CD4-positive, alpha-beta T cell (primary cell): ENCODE data around the gene AIF1. TPM values are rescaled to one million over a fixed set of nuclear protein-coding genes. Genes with fewer than 3 reads are reported as not detected.

Experiments
- ATAC-seq: fragments of 200-7000 bp; cut with Tn5 transposase; one replicate; pipeline ENCODE4 v1.10.0; 2022; ENCODE audit warnings: mild to moderate bottlenecking; ENCODE audit not compliant: poor library complexity
- CTCF ChIA-PET: fragments of 350-600 bp; sonication (Branson Sonifier 250); formaldehyde crosslinking; loops from one replicate; lab custom pipeline; 2021; ENCODE audit warnings: antibody characterized with exemption, inconsistent platforms; lab: Charles Lee
- POLR2A ChIA-PET: fragments of 350-600 bp; sonication (Branson Sonifier 250); formaldehyde crosslinking; loops from one replicate; lab custom pipeline; 2021; ENCODE audit warnings: antibody characterized with exemption, inconsistent platforms; lab: Charles Lee
- DNase-seq, 14 experiments: peaks; one replicate each; pipeline ENCODE4 v3.0.0-alpha.2; 2013 to 2020; ENCODE audit warnings: mixed read lengths in 2 of 14
- H3K27ac ChIP-seq, 2 donors: one replicate each; pipeline versions ENCODE4 v1.5.1 to v1.7.0; 2013; ENCODE audit warnings: low read length in 2 of 2, low read depth in 1 of 2, mild to moderate bottlenecking in 1 of 2
- H3K27me3 ChIP-seq, 2 experiments: 1 replicate in 1 of 2; 2 replicates in 1 of 2; pipeline versions ENCODE4 v1.6.1 to v1.7.0; 2013; ENCODE audit warnings: low read length in 2 of 2, control low read depth in 1 of 2, mild to moderate bottlenecking in 1 of 2, moderate library complexity in 1 of 2; ENCODE audit not compliant: insufficient read depth in 2 of 2, control insufficient read depth in 1 of 2
- H3K36me3 ChIP-seq: one replicate; pipeline ENCODE4 v1.6.1; 2013; ENCODE audit warnings: low read length, control low read depth; ENCODE audit not compliant: insufficient read depth
- H3K4me1 ChIP-seq: one replicate; pipeline ENCODE4 v1.6.1; 2013; ENCODE audit warnings: low read length, control low read depth; ENCODE audit not compliant: insufficient read depth
- H3K4me3 ChIP-seq: one replicate; pipeline ENCODE4 v1.5.1; 2013; ENCODE audit warnings: mild to moderate bottlenecking, low read length, moderate library complexity
- H3K9me3 ChIP-seq, 2 experiments: 1 replicate in 1 of 2; 2 replicates in 1 of 2; pipeline versions ENCODE4 v1.6.1 to v1.7.0; 2013; ENCODE audit warnings: low read length in 2 of 2, mild to moderate bottlenecking in 2 of 2, control low read depth in 1 of 2, moderate library complexity in 1 of 2; ENCODE audit not compliant: control insufficient read depth in 1 of 2, insufficient read depth in 1 of 2
- H3K27ac Mint-ChIP-seq: one replicate; pipeline ENCODE4 v1.8.0; 2020; ENCODE audit warnings: mixed read lengths
- H3K27me3 Mint-ChIP-seq: one replicate; pipeline ENCODE4 v1.8.0; 2021; ENCODE audit warnings: mixed read lengths
- H3K36me3 Mint-ChIP-seq: one replicate; pipeline ENCODE4 v1.8.0; 2021; ENCODE audit warnings: low read depth, mixed read lengths
- H3K4me1 Mint-ChIP-seq: one replicate; pipeline ENCODE4 v1.8.0; 2021; ENCODE audit warnings: low read depth, mixed read lengths
- H3K4me3 Mint-ChIP-seq: one replicate; pipeline ENCODE4 v1.8.0; 2020; ENCODE audit warnings: mild to moderate bottlenecking, mixed read lengths
- H3K9me3 Mint-ChIP-seq: one replicate; pipeline ENCODE4 v1.8.0; 2020; ENCODE audit warnings: mixed read lengths
- CTCF ChIP-seq: fragments of 200-600 bp; IDR thresholded peaks from one replicate; pipeline ENCODE4 v1.8.0; 2022; ENCODE audit warnings: antibody characterized with exemption, mild to moderate bottlenecking
- intact Hi-C, 2 experiments: fragments of 100-400 bp; cut with DNase I in 1 of 2; cut with micrococcal nuclease in 1 of 2; formaldehyde crosslinking; loops; one replicate each; pipeline versions ENCODE4 v1.15.1 to v1.9.0; 2023 to 2025; cut with DNase I, micrococcal nuclease
- total RNA-seq, 174 experiments: library from RNA in 2 of 174; stranded (reverse) in 2 of 174; gene quantifications; one replicate each; pipeline ENCODE4 v1.2.3 and lab custom pipeline; 2021 to 2026

The AIF1 gene
- total RNA-seq, 2 experiments from 2014 or later, result 31.8 to 35.5 TPM

- H3K4me1 Mint-ChIP-seq, result no peaks in the 10 kb centered on the region
- no peak for TF ChIP-seq CTCF
- peaks cover 96% of the 10 kb centered on the region for H3K36me3 Mint-ChIP-seq
- Histone ChIP-seq H3K27ac (no peak overlapping the region), H3K4me3 (no peak overlapping the region), H3K4me1 (peaks cover 2% of the 10 kb centered on the region), H3K36me3 (peaks cover 98% of the 10 kb centered on the region), H3K9me3 (no peaks in the 10 kb centered on the region), H3K27me3 (no peaks in the 10 kb centered on the region)
- DNase-seq (no peak), ATAC-seq (no peak)
- H3K4me3 Mint-ChIP-seq, result no peak overlapping the region
- intact Hi-C loops, result no loop called here
- no peaks in the 10 kb centered on the region for H3K9me3 Mint-ChIP-seq
- no peak overlapping the region for H3K27ac Mint-ChIP-seq
- ChIA-PET POLR2A (no interaction called here), CTCF (no interaction called here)
- no peaks in the 10 kb centered on the region for H3K27me3 Mint-ChIP-seq
These were observed 18.4 kb downstream of the AIF1 start for GRCh38 chr6:31633447-31633846.

DNA sequence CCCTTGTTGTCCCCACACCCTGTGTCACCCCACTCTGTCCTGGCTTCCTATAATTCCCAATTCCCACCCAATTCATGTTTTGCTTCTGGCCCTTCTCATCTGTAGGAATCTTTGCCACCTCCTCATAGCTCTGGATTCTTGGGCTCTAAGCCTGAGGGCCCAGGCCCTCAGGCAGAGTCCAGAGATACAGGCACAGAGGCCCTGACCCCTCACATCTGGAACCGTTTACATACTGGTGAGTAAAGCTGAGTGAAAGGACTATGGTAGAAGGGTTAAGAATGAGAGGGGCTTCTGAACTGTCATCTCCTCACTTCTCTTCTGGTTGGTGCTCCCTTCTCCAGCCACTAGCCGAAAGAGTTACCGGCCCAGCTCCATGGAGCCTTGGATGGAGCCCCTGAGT is 19.1 kb downstream of the AIF1 start:
- no peak overlapping the region for H3K4me3 Mint-ChIP-seq
- ATAC-seq (no peak), DNase-seq (no peak)
- CTCF ChIA-PET, result no interaction called here
- H3K9me3 Mint-ChIP-seq, result no peaks in the 10 kb centered on the region
- no peak overlapping the region for H3K27ac Mint-ChIP-seq
- Histone ChIP-seq H3K27me3 (no peaks in the 10 kb centered on the region), H3K4me3 (no peak overlapping the region), H3K27ac (no peak overlapping the region), H3K4me1 (peaks cover 2% of the 10 kb centered on the region), H3K36me3 (peaks cover 97% of the 10 kb centered on the region), H3K9me3 (no peaks in the 10 kb centered on the region)
- H3K4me1 Mint-ChIP-seq, result no peaks in the 10 kb centered on the region
- no peaks in the 10 kb centered on the region for H3K27me3 Mint-ChIP-seq
- intact Hi-C loops, result no loop called here
- peaks cover 96% of the 10 kb centered on the region for H3K36me3 Mint-ChIP-seq
- no peak for TF ChIP-seq CTCF
- POLR2A ChIA-PET, result no interaction called here

GRCh38 chr6:31634969-31635575 is 20.0 kb downstream of the AIF1 start:
- H3K36me3 Mint-ChIP-seq, result peaks cover 94% of the 10 kb centered on the region
- no peaks in the 10 kb centered on the region for H3K9me3 Mint-ChIP-seq
- ChIA-PET CTCF (interaction anchor here (1.0 kb wide), 1 partner anchor 13 kb away, joined by 4 read pairs; no protein-coding TSS in a partner anchor), POLR2A (interaction anchor here (1.3 kb wide), 1 partner anchor 17 kb away, joined by 6 read pairs; the partner anchor contains the start of gene BAG6)
- Histone ChIP-seq H3K27ac (no peak overlapping the region), H3K36me3 (peaks cover 97% of the 10 kb centered on the region), H3K4me1 (peaks cover 2% of the 10 kb centered on the region), H3K27me3 (no peaks in the 10 kb centered on the region), H3K9me3 (no peaks in the 10 kb centered on the region), H3K4me3 (no peak overlapping the region)
- intact Hi-C loops, result no loop called here
- H3K27ac Mint-ChIP-seq, result no peak overlapping the region
- ATAC-seq, result no peak
- DNase-seq, result no peak
- no peaks in the 10 kb centered on the region for H3K4me1 Mint-ChIP-seq
- TF ChIP-seq CTCF, result no peak
- no peaks in the 10 kb centered on the region for H3K27me3 Mint-ChIP-seq
- H3K4me3 Mint-ChIP-seq, result no peak overlapping the region
